ENCODE data around the gene FOXRED2. TPM values are rescaled to one million over a fixed set of nuclear protein-coding genes. Genes with fewer than 3 reads are reported as not detected.
A peak's percentile ranks its signal among the peaks of the same experiment; 100 is the strongest.
"Not testable (repeated sequence)": the region's sequence is repeated elsewhere in the genome, so short reads cannot be mapped to it uniquely, and the experiment has no call there.

The FOXRED2 gene
- total RNA-seq (2014; rRNA removed; shearing (Covaris generic); ENCODE audit: low replicate concordance) = 3.5 and 8.5 TPM in 2 replicates

GRCh38 chr22:36506637-36507517, at the start of gene FOXRED2:
FOXRED2 (minus strand) TSS chr22:36507040; CDS start chr22:36506422, 618 bp downstream.
- peak; percentile 85 for DNase-seq
- H3K27me3 ChIP-seq = no peaks in the 10 kb centered on the region
- H3K36me3 ChIP-seq = peaks cover 28% of the 10 kb centered on the region
- no peaks in the 10 kb centered on the region for H3K9me3 ChIP-seq
- H3K4me3 ChIP-seq = peak within 1 kb of the TSS; percentile 69

GRCh38 chr22:36554098-36554497, 47.3 kb upstream of the FOXRED2 start:
- DNase-seq = no peak

GRCh38 chr22:36552289-36552688, 45.4 kb upstream of the FOXRED2 start:
- peaks cover 10% of the 10 kb centered on the region for H3K27me3 ChIP-seq
- DNase-seq = no peak
- no peak overlapping the region for H3K4me3 ChIP-seq
- no peaks in the 10 kb centered on the region for H3K9me3 ChIP-seq
- no peaks in the 10 kb centered on the region for H3K36me3 ChIP-seq

More at GRCh38 chr22:36554098-36554497, 47.3 kb upstream of the FOXRED2 start:
- Histone ChIP-seq H3K4me3 (no peak overlapping the region), H3K9me3 (no peaks in the 10 kb centered on the region), H3K36me3 (no peaks in the 10 kb centered on the region), H3K27me3 (peaks cover 10% of the 10 kb centered on the region)

DNA sequence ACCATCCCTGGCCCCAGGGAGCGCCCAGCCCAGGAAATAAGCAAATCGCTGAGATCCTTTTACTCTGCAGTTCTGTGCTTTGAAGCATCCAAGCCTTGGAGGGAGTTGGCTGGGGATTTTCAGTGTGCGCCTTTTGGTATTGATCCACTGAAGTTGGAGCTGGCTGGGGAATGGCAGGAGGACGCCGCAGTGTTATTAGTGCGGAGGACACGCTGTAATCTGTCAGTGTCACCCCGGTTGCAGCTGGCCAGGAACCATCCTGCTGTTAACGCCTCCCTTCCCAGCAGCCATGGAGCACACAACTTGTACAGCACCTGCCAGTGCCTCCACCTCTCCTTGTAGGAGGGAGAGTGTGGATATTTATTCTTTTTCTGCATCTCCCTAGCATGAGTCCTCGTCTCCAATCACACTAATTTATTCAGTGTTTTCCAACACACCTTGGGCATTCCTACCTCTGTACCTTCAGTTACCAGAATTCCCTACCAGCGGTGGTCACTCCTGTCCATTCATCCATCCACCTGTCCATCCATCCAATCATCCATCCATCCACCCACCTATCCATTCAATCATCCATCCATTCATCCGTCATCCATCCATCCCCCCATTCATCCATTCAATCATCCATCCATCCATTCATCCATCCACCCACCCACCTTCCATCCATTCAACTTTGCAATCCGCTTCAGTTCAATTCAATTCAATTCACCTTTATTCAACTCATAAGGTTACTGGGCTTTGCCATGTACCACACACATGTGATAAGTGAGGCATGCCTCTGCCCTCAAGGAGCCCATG, 44.1 kb upstream of the FOXRED2 start:
- Histone ChIP-seq H3K4me3 (no peak overlapping the region), H3K36me3 (no peaks in the 10 kb centered on the region), H3K9me3 (no peaks in the 10 kb centered on the region), H3K27me3 (peaks cover 10% of the 10 kb centered on the region)
- no peak for DNase-seq

GRCh38 chr22:36549033-36549432, 42.2 kb upstream of the FOXRED2 start:
- H3K27me3 ChIP-seq = peaks cover 10% of the 10 kb centered on the region
- no peak for DNase-seq
- no peaks in the 10 kb centered on the region for H3K9me3 ChIP-seq
- no peaks in the 10 kb centered on the region for H3K36me3 ChIP-seq
- H3K4me3 ChIP-seq = no peak overlapping the region

GRCh38 chr22:36548606-36549005, 41.8 kb upstream of the FOXRED2 start:
- no peak for DNase-seq
- Histone ChIP-seq H3K27me3 (peaks cover 10% of the 10 kb centered on the region), H3K4me3 (no peak overlapping the region), H3K9me3 (no peaks in the 10 kb centered on the region), H3K36me3 (no peaks in the 10 kb centered on the region)

- peaks cover 10% of the 10 kb centered on the region for H3K27me3 ChIP-seq
- DNase-seq = peak; percentile 50
- H3K36me3 ChIP-seq = no peaks in the 10 kb centered on the region
- H3K9me3 ChIP-seq = no peaks in the 10 kb centered on the region
- no peak overlapping the region for H3K4me3 ChIP-seq
Observed at GRCh38 chr22:36546932-36547331, 40.1 kb upstream of the FOXRED2 start.

GRCh38 chr22:36546092-36546804, 39.4 kb upstream of the FOXRED2 start:
- no peaks in the 10 kb centered on the region for H3K36me3 ChIP-seq
- H3K27me3 ChIP-seq = peaks cover 5% of the 10 kb centered on the region
- peak; percentile 41 for DNase-seq
- H3K9me3 ChIP-seq = no peaks in the 10 kb centered on the region
- H3K4me3 ChIP-seq = no peak overlapping the region

DNA sequence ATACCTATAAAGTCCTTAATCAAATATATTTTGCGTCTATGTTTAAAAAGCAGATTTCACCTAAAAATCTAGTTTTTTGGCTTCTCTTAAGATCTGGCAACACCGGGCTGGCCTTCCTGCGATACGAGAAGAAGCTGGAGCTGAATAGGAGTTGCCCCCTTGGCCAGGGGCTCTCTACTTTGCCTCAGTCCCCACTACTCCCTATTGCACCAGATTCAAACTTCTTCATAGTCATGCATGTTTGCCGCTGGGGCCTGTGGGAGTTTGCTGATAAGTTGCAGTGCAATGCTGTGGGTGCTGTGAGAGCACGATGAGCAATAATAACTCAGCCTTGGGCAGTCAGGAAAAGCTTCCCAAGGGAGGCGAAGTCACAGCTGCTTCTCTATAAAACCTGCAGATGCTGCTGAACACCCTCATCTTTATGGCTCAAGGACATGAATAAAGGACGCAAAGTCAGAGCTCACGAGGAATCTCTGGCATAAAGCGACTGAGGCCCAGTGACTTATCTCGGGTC, 37.3 kb upstream of the FOXRED2 start:
- Histone ChIP-seq H3K27me3 (no peaks in the 10 kb centered on the region), H3K4me3 (no peak overlapping the region), H3K36me3 (no peaks in the 10 kb centered on the region), H3K9me3 (no peaks in the 10 kb centered on the region)
- DNase-seq = no peak

- Histone ChIP-seq H3K36me3 (no peaks in the 10 kb centered on the region), H3K4me3 (no peak overlapping the region), H3K27me3 (no peaks in the 10 kb centered on the region), H3K9me3 (no peaks in the 10 kb centered on the region)
- DNase-seq = peak; percentile 87
Observed at GRCh38 chr22:36541831-36542411, 35.1 kb upstream of the FOXRED2 start.

GRCh38 chr22:36540867-36541642, 34.2 kb upstream of the FOXRED2 start:
- no peak for DNase-seq

GRCh38 chr22:36538529-36538928, 31.7 kb upstream of the FOXRED2 start:
- DNase-seq = no peak
- Histone ChIP-seq H3K4me3 (no peak overlapping the region), H3K27me3 (no peaks in the 10 kb centered on the region), H3K36me3 (no peaks in the 10 kb centered on the region), H3K9me3 (no peaks in the 10 kb centered on the region)

More at GRCh38 chr22:36540867-36541642, 34.2 kb upstream of the FOXRED2 start:
- Histone ChIP-seq H3K4me3 (no peak overlapping the region), H3K9me3 (no peaks in the 10 kb centered on the region), H3K27me3 (no peaks in the 10 kb centered on the region), H3K36me3 (no peaks in the 10 kb centered on the region)

DNA sequence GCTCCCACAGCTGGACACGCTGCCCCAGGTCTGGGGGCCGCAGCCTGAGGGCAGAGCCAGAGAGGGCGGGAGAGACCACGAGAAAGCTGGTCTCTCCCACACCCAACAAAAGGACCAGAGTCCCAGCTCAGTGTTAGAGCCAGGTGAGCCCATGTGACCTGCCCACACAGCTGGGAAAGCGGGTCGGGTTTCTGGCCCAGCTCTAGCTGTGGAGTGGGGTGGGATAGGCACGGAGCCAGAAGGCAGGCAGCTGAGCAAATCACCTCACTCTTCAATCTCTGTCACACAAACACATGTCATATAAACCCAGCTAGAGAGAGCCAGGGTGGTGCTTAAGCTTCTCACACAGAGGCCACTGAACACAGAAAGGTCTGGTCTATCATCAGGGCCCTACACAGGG, 29.9 kb upstream of the FOXRED2 start:
- no peaks in the 10 kb centered on the region for H3K9me3 ChIP-seq
- H3K27me3 ChIP-seq = no peaks in the 10 kb centered on the region
- DNase-seq = no peak

DNA sequence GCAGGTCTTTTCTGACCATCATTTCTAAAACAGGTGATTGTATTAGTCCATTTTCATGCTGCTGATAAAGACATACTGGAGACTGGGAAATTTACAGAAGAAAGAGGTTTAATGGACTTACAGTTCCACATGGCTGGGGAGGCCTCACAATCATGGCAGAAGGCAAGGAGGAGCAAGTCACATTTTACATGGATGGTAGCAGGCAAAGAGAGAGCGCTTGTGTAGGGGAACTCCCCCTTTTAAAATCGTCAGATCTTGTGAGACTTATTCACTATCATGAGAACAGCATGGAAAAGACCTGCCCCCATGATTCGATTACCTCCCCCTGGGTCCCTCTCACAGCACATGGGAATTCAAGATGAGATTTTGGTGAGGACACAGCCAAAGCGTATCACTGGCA, 26.5 kb upstream of the FOXRED2 start:
- H3K36me3 ChIP-seq, H3K27me3 ChIP-seq, H3K4me3 ChIP-seq, DNase-seq, H3K9me3 ChIP-seq: not testable (repeated sequence)

More for the DNA sequence above, 29.9 kb upstream of the FOXRED2 start:
- Histone ChIP-seq H3K4me3 (no peak overlapping the region), H3K36me3 (no peaks in the 10 kb centered on the region)

- no peak overlapping the region for H3K4me3 ChIP-seq
- H3K36me3 ChIP-seq = peaks cover 7% of the 10 kb centered on the region
- H3K9me3 ChIP-seq = no peaks in the 10 kb centered on the region
- DNase-seq = no peak
- no peaks in the 10 kb centered on the region for H3K27me3 ChIP-seq
Observed at GRCh38 chr22:36532466-36532865, 25.6 kb upstream of the FOXRED2 start.
